ENCODE data around the gene NHSL1.
A peak's percentile ranks its signal among the peaks of the same experiment; 100 is the strongest.

NHSL1 gene

DNA sequence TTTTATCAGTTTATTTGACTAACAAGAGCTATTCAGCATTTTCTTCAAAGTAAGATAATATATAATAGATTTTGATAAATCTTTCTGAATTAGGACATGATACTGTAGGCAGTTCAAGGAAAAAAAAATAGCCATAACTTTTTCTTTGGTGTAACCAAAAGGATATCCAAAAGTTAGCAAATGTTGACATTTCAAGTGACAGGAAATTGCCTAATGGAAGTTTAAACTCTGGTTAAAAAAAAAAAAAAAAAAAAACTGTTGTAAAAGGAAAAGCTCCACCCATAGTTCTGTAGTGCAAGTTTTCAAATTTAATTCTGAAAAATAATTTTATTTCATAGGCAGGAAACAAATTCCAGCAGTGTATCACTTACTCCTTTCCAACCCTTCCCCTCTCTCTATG lies 76.4 kb downstream of the NHSL1 start:
- DNase-seq, result no peak

GRCh38 chr6:138421608-138422007 lies 77.7 kb downstream of the NHSL1 start:
- DNase-seq, result no peak

GRCh38 chr6:138421089-138421488 lies 78.2 kb downstream of the NHSL1 start:
- no peak for DNase-seq

DNA sequence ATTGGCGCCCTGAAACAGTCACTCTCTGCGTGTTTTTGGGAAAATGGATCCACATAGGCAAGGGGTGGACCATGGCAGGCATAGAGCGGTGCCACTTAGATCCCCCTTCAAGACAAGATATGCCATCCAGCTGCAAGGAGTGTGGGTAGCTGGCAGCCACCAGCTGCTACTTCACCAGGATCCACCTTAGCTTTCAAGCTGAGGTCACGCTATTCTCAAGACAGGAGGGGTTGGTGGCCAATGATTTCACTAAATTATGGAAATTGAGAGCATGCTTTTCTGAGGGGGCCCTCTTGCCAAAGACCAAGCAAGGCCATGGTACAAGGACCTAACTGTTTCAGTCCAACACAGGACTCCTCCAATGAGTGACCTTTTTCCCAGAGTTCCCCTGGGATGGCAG lies 78.9 kb downstream of the NHSL1 start:
- no peak for DNase-seq

- no peak for DNase-seq
These were observed 79.5 kb downstream of the NHSL1 start for GRCh38 chr6:138419766-138420165.

GRCh38 chr6:138418118-138418742 lies 81.1 kb downstream of the NHSL1 start:
- no peak for DNase-seq

- DNase-seq, result no peak
These were observed 81.7 kb downstream of the NHSL1 start for GRCh38 chr6:138417493-138418117.

DNA sequence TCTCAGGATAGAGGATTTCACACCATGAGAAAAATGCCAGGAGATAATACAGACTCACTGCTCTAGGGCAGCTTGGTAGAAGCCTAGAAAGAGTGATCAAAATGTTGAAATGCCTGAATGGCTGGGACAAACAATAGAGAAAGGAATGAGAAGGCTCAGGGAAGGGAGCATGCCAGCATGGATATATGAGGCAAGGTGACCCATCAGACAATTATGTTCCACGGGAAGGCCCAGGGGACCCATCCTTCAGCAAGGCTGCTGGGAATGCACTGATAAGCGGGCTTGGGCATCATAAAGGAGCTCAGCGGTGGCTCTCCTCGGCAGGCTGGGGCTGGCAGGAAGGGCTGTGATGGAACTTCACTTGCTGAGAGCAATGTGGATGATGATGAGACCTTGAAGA lies 83.1 kb downstream of the NHSL1 start:
- DNase-seq, result no peak

DNA sequence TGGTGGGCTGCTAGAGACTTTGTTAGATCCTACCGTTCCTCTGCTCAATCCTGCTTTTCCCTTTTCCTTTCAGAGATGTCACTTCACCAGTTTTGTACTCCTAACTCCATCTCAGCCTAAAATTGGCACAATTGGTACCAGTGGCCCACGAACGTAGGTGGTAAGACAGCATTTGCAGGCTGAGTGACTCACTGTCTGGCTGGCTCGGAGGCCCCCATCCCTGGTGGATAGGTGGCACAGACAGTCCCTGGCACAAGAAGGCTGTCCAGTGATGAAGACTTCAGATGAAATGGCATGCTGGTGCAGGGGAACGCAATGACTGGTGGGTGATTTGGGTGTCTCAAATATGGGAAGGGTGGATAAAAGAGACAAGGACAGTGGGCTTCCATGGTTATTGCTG lies 84.2 kb downstream of the NHSL1 start:
- no peak for DNase-seq

- no peak for DNase-seq
These were observed 88.1 kb downstream of the NHSL1 start for GRCh38 chr6:138410972-138411880.

- DNase-seq, result no peak
These were observed 89.1 kb downstream of the NHSL1 start for GRCh38 chr6:138410048-138410735.

DNA sequence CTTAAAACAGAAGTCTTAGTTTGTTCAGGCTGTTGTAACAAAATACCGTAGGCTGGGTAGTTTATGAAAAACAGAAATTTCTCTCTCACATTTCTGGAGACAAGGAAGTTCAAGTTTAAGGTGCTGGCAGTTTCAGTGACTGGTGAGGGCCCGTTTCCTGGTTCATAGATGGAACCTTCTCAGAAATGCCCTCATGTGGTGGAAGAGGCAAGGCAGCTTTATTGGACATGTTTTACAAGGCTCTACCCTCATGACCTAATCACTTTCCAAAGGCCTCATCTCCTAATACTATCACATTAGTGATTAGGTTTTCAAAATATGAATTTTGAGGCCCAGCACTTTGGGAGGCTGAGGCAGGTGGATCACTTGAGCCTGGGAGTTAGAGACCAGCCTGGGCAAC lies 92.9 kb downstream of the NHSL1 start:
- DNase-seq, result no peak

DNA sequence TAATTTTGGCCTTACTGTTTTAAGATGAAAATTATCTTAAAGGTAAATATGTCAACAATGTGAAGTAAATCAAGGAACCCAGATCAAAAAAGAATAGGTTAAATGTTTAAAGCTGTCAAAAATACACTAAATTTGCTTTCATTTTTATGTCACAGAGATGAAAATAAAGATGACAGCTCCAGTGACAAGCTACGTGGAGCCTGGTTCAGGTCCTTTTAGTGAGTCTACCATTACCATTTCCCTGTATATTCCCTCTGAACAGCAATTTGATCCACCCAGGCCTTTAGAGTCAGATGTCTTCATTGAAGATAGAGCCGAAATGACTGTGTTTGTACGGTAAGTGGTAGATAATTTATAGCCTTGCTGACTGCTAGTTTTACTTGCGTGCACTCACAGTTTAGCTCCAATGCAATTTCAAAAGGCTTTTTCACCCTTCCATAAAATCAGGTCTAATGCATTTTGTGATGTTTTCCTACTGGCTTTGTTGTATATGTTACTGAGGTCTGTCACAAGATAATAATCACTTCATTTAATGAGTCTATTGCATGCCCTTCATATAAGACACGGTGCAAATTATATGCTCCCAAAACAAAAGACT lies 93.4 kb downstream of the NHSL1 start:
- no peak for DNase-seq

- no peak for DNase-seq
These were observed 94.5 kb downstream of the NHSL1 start for GRCh38 chr6:138404666-138405337.

GRCh38 chr6:138403801-138404665 lies 95.3 kb downstream of the NHSL1 start, which contains the start of gene HEBP2:
Gene HEBP2, plus strand, starts transcription at chr6:138404223. Its CDS starts 273 bp downstream, at chr6:138404496.
- DNase-seq, result peak; percentile 75

DNA sequence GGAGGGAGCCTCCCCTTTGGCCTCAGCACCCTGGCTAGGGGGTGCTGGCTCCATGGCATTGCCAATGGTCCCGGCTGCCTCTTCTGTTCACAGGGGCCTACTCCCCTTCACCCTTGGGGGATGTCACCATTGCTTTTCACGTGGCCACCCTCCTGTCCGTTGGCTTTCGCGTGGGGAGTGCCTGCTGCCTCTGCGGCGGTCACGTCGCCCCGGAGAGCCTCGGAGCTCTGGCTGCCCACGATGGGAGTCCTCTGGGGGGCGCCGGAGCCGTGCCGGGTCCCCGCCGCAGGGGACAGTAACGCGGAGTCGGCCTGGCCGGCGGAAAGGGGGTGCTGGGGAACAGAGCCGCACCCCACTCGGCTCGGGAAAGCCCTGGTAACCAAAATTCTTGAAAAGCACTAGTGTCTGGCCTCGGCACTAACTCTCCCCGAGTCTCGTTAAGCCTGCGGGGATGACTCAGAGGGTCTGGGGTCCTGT lies 95.9 kb downstream of the NHSL1 start:
- DNase-seq, result no peak

DNA sequence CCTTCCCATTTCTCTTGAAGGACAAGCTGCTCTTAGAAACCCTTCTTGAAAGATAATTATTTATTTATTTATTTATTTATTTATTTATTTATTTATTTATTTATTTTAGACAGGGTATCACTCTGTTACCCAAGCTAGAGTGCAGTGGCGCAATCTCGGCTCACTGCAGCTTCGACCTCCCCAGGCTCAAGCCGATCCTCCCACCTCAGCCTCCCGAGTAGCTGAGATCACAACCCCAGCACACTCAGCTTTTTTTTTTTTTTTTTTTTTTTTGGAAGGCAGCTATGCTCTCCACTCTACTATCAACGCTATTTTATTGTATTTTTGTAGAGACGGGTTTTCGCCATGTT lies 96.5 kb downstream of the NHSL1 start:
- no peak for DNase-seq

DNA sequence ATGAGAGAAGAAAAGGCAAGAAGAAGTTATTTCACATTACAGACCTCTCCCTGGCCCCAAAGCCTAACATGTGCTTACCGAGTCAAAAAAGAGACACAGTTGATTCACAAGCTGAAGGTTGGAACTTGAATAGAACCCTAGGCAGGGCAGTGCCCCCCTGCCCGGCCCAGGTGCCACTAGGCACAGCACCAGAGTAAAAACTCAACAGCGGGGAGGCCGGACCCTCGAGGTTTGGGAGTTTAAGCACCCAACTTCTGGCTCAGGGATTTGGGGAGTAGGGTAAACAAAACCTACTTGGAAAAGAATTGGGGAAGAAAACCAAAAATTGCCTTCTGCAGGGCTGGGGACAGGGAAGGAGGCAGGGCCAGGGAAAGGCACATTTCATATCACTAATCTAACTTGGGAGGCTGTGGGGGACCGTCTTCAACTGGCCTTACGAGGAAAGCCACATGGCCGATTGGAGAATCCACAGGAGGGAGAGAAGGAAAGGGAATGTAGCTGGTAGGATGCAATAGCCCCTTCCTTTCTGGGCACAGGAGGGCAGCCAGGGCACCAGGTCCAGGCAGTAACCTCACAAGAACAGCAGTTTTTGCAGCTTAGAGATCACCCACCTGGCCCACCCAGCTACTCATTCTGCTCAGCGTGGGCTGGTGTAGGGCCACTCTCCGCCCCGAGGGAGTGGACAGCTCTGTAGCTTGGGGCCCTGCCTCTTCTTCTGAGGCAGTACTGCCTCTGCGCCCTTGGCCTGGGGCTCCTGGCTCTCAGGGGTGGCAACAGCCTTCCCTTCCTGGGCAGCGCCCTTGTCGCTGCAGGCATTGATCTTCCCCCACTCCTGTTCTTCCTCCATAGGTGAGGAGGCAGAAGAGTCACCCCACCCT lies 97.1 kb downstream of the NHSL1 start:
- no peak for DNase-seq

DNA sequence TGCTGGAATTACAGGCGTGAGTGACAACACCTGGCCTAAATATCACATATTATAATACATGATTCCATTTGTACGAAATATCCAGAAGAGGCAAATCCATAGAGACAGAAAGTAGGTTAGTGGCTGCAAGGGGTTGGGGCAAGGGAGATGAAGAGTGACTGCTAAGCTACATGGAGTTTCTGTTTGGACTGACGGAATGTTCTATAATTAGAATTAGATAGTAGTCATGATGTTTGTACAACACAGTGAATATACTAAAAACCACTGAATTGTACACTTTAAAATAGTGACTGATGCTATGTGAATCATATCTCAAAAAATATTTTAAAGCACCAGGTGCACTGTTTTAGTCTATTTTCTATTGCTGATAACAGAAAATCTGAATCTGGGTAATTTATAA lies 99.0 kb downstream of the NHSL1 start:
- no peak for DNase-seq

All from NCI-H1048 (cell line).